HEK293 (cell line): ENCODE data around the gene DBH.

Source experiments
- AEBP2 ChIP-seq: fragments of 450-650 bp; formaldehyde crosslinking; IDR thresholded peaks from 2 replicates; pipeline ENCODE4 v1.5.1; 2016; ENCODE audit warnings: missing biosample characterization, missing genetic modification characterization, borderline replicate concordance
- GLIS2 ChIP-seq: fragments of 450-650 bp; formaldehyde crosslinking; IDR thresholded peaks from 2 replicates; pipeline ENCODE4 v1.5.1; 2016; ENCODE audit warnings: missing biosample characterization, missing genetic modification characterization
- PATZ1 ChIP-seq: fragments of 450-650 bp; formaldehyde crosslinking; IDR thresholded peaks from 2 replicates; pipeline ENCODE4 v1.5.1; 2016; ENCODE audit warnings: missing biosample characterization, missing genetic modification characterization
- SETDB1 ChIP-seq: IDR thresholded peaks from one replicate; pipeline ENCODE4 v1.6.1; 2017; ENCODE audit warnings: mild to moderate bottlenecking, low read length, moderate library complexity, mixed read lengths; ENCODE audit not compliant: insufficient read length
- TRIM28 ChIP-seq: IDR thresholded peaks from 2 replicates; pipeline ENCODE4 v1.6.1; 2011; ENCODE audit warnings: low read length, control low read depth, borderline replicate concordance
- ZBTB10 ChIP-seq: fragments of 450-650 bp; formaldehyde crosslinking; IDR thresholded peaks from 2 replicates; pipeline ENCODE4 v1.5.1; 2016; ENCODE audit warnings: missing biosample characterization, missing genetic modification characterization
- ZFP37 ChIP-seq: fragments of 450-650 bp; formaldehyde crosslinking; IDR thresholded peaks from 2 replicates; pipeline ENCODE4 v1.5.1; 2016; ENCODE audit warnings: missing biosample characterization, missing genetic modification characterization
- ZNF133 ChIP-seq: fragments of 450-650 bp; formaldehyde crosslinking; IDR thresholded peaks from 2 replicates; pipeline ENCODE4 v1.5.1; 2016; ENCODE audit warnings: missing biosample characterization, missing genetic modification characterization
- ZNF16 ChIP-seq: fragments of 450-650 bp; formaldehyde crosslinking; IDR thresholded peaks from 2 replicates; pipeline ENCODE4 v1.5.1; 2016; ENCODE audit warnings: low read depth, missing biosample characterization, missing genetic modification characterization
- ZNF169 ChIP-seq: fragments of 450-650 bp; formaldehyde crosslinking; IDR thresholded peaks from 2 replicates; pipeline ENCODE4 v1.5.1; 2016; ENCODE audit warnings: missing biosample characterization, missing genetic modification characterization
- ZNF175 ChIP-seq: fragments of 450-650 bp; formaldehyde crosslinking; IDR thresholded peaks from 2 replicates; pipeline ENCODE4 v1.5.1; 2016; ENCODE audit warnings: missing biosample characterization, missing genetic modification characterization
- ZNF248 ChIP-seq: fragments of 450-650 bp; formaldehyde crosslinking; IDR thresholded peaks from 2 replicates; pipeline ENCODE4 v1.5.1; 2017; ENCODE audit warnings: missing biosample characterization, missing genetic modification characterization
- ZNF341 ChIP-seq: fragments of 450-650 bp; formaldehyde crosslinking; IDR thresholded peaks from 2 replicates; pipeline ENCODE4; 2016; ENCODE audit warnings: low read depth, missing biosample characterization, missing genetic modification characterization
- ZNF416 ChIP-seq: fragments of 450-650 bp; formaldehyde crosslinking; IDR thresholded peaks from 2 replicates; pipeline ENCODE4 v1.5.1; 2016; ENCODE audit warnings: missing biosample characterization, missing genetic modification characterization
- ZNF426 ChIP-seq: fragments of 450-650 bp; formaldehyde crosslinking; IDR thresholded peaks from 2 replicates; pipeline ENCODE4 v1.5.1; 2017; ENCODE audit warnings: missing biosample characterization, missing genetic modification characterization, mild to moderate bottlenecking, inconsistent platforms, moderate library complexity
- ZNF48 ChIP-seq: fragments of 450-650 bp; formaldehyde crosslinking; IDR thresholded peaks from 2 replicates; pipeline ENCODE4 v1.5.1; 2016; ENCODE audit warnings: missing biosample characterization, missing genetic modification characterization
- ZNF549 ChIP-seq: fragments of 450-650 bp; IDR thresholded peaks from 2 replicates; pipeline ENCODE4 v1.5.1; 2018; ENCODE audit warnings: missing biosample characterization, missing genetic modification characterization, mild to moderate bottlenecking, inconsistent platforms, moderate library complexity
- ZNF639 ChIP-seq: fragments of 450-650 bp; formaldehyde crosslinking; IDR thresholded peaks from 2 replicates; pipeline ENCODE4 v1.5.1; 2016; ENCODE audit warnings: missing biosample characterization, missing genetic modification characterization
- ZNF664 ChIP-seq: fragments of 450-650 bp; formaldehyde crosslinking; IDR thresholded peaks from 2 replicates; pipeline ENCODE4 v1.5.1; 2016; ENCODE audit warnings: missing biosample characterization, missing genetic modification characterization
- ZNF792 ChIP-seq: fragments of 450-650 bp; formaldehyde crosslinking; IDR thresholded peaks from 2 replicates; pipeline ENCODE4 v1.5.1; 2016; ENCODE audit warnings: missing biosample characterization, missing genetic modification characterization
- ZNF837 ChIP-seq: fragments of 450-650 bp; formaldehyde crosslinking; IDR thresholded peaks from 2 replicates; pipeline ENCODE4 v1.5.1; 2016; ENCODE audit warnings: missing biosample characterization, missing genetic modification characterization
- ZXDB ChIP-seq: fragments of 450-650 bp; formaldehyde crosslinking; IDR thresholded peaks from 2 replicates; pipeline ENCODE4 v1.5.1; 2016; ENCODE audit warnings: missing biosample characterization, missing genetic modification characterization
- TF ChIP-seq, protein P1 (sequence below): fragments of 450-650 bp; formaldehyde crosslinking; optimal IDR thresholded peaks from 2 replicates; pipeline ENCODE3; 2016; ENCODE audit warnings: missing biosample characterization, mild to moderate bottlenecking, missing genetic modification characterization
- TF ChIP-seq, protein P2 (sequence below): IDR thresholded peaks from 2 replicates; pipeline ENCODE4 v1.6.1; 2011; ENCODE audit warnings: mild to moderate bottlenecking, low read depth, low read length, borderline replicate concordance
- TF ChIP-seq, protein P3 (sequence below): fragments of 450-650 bp; formaldehyde crosslinking; IDR thresholded peaks from 2 replicates; pipeline ENCODE4 v1.5.1; 2016; ENCODE audit warnings: missing biosample characterization, missing genetic modification characterization

Gene DBH

GRCh38 chr9:133597316-133597957 lies 38.7 kb upstream of the DBH start (continued):
- TF ChIP-seq ZNF16 (tag by site-specific recombination) = no peak
- TF ChIP-seq ZNF549 (tag by site-specific recombination) = no peak
- TF ChIP-seq AEBP2 (tag by site-specific recombination) = no peak
- TF ChIP-seq PATZ1 (tag by site-specific recombination) = no peak
- TF ChIP-seq TRIM28 = peak; percentile 99; the same call in 1 of the 2 replicates
- no peak for TF ChIP-seq ZNF169 (tag by site-specific recombination)
- no peak for TF ChIP-seq ZBTB10
- TF ChIP-seq ZNF792 = no peak
- peak; percentile 63; the same call in 1 of the 2 replicates for TF ChIP-seq ZNF639 (tag by site-specific recombination)
- no peak for TF ChIP-seq ZNF248 (tag by site-specific recombination)
- TF ChIP-seq ZNF664 = no peak
- TF ChIP-seq ZNF416 = no peak
- no peak for TF ChIP-seq ZXDB (tag by site-specific recombination)
- TF ChIP-seq ZNF426 (tag by site-specific recombination) = no peak
- TF ChIP-seq ZFP37 (tag by site-specific recombination) = no peak
- no peak for TF ChIP-seq ZNF837
- TF ChIP-seq ZNF133 (tag by site-specific recombination) = peak; percentile 98
- TF ChIP-seq, protein P1, sequence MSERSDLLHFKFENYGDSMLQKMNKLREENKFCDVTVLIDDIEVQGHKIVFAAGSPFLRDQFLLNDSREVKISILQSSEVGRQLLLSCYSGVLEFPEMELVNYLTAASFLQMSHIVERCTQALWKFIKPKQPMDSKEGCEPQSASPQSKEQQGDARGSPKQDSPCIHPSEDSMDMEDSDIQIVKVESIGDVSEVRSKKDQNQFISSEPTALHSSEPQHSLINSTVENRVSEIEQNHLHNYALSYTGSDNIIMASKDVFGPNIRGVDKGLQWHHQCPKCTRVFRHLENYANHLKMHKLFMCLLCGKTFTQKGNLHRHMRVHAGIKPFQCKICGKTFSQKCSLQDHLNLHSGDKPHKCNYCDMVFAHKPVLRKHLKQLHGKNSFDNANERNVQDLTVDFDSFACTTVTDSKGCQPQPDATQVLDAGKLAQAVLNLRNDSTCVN (tag by site-specific recombination) = no peak
- TF ChIP-seq ZNF175 (tag by site-specific recombination) = no peak
- TF ChIP-seq GLIS2 (tag by site-specific recombination) = no peak
- TF ChIP-seq, protein P2, sequence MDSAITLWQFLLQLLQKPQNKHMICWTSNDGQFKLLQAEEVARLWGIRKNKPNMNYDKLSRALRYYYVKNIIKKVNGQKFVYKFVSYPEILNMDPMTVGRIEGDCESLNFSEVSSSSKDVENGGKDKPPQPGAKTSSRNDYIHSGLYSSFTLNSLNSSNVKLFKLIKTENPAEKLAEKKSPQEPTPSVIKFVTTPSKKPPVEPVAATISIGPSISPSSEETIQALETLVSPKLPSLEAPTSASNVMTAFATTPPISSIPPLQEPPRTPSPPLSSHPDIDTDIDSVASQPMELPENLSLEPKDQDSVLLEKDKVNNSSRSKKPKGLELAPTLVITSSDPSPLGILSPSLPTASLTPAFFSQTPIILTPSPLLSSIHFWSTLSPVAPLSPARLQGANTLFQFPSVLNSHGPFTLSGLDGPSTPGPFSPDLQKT = no peak
- no peak for TF ChIP-seq ZNF48 (tag by site-specific recombination)
- peak; percentile 95 for TF ChIP-seq SETDB1
- TF ChIP-seq ZNF341 = no peak
- TF ChIP-seq, protein P3, sequence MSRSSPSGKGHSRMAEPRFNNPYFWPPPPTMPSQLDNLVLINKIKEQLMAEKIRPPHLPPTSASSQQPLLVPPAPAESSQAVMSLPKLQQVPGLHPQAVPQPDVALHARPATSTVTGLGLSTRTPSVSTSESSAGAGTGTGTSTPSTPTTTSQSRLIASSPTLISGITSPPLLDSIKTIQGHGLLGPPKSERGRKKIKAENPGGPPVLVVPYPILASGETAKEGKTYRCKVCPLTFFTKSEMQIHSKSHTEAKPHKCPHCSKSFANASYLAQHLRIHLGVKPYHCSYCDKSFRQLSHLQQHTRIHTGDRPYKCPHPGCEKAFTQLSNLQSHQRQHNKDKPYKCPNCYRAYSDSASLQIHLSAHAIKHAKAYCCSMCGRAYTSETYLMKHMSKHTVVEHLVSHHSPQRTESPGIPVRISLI (tag by site-specific recombination) = 0 out of 2 replicates have a peak, but pooled peaks have one; percentile 38
